ENCODE measurements around the gene DIP2B. TPM values are rescaled to one million over a fixed set of nuclear protein-coding genes. Genes with fewer than 3 reads are reported as not detected.

The DIP2B gene
- total and polyA plus RNA-seq, 2 of the 13 experiments (the other 11 are each of a cell fraction or from before 2014, with no cell fraction given), result 32.1 to 35.8 TPM

DNA sequence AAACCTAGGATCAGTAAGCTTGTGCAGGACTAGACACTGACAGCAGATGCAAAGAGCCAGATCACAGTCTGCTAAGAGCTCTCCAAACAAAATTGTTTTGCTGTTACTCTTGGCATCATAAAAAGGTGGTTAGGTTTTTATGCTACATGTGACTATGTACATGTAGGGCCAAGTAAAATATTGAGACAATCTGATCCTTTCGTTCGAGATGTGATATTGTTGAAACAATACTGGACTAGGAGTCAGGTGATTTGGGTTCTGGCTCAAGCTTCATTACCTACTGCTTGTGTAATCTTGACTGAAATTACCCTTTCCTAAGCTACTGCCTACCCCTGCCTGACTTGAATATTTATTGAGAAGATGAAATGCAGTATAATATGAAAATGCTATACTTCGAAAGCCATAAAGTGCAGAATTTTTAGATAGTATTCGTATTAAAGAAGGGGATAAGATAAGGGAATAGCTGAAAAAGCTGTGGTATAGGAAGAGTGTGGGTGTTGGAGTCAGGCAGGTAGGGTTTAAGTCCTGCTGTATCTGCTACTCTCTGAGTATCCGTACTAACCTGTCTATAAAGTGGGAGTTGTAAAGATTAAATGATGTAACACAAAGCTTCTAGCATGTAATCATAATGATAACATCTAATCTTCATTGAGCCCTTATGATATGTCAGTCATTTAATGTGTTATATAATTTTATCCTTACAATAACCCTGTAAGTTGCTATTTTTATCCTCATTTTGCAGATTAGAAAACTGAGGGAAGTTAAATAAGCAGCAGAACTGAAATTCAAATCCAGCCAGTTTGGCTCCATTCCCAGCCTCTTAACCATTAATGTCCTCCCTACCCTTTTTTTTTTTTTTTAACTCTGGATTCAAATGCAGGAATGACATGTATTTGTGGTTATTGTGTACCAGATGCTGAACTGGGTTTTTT is 220.5 kb downstream of the DIP2B start:
- no peak for ATAC-seq
- CTCF ChIA-PET (ENCODE audit: low intra/inter-chr PET ratio, low total read pairs), result no interaction called here
- FAIRE-seq, result no peak
- TF ChIP-seq, protein P1, sequence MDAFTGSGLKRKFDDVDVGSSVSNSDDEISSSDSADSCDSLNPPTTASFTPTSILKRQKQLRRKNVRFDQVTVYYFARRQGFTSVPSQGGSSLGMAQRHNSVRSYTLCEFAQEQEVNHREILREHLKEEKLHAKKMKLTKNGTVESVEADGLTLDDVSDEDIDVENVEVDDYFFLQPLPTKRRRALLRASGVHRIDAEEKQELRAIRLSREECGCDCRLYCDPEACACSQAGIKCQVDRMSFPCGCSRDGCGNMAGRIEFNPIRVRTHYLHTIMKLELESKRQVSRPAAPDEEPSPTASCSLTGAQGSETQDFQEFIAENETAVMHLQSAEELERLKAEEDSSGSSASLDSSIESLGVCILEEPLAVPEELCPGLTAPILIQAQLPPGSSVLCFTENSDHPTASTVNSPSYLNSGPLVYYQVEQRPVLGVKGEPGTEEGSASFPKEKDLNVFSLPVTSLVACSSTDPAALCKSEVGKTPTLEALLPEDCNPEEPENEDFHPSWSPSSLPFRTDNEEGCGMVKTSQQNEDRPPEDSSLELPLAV (CRISPR knock-in tag; conservative IDR thresholded peaks at IDR 0.05; ENCODE audit: low read depth), result no peak
- TF ChIP-seq ZNF776 (CRISPR knock-in tag; IDR thresholded peaks at IDR 0.05), result no peak
- no peak for TF ChIP-seq ZNF564 (CRISPR knock-in tag; IDR thresholded peaks at IDR 0.05)
- TF ChIP-seq SRSF1 (optimal IDR thresholded peaks at IDR 0.05; ENCODE audit: low read depth, low read length), result no peak
- no peak for TF ChIP-seq KAT2B (IDR thresholded peaks at IDR 0.05; ENCODE audit: borderline replicate concordance, low read depth, low read length)
- no peak for TF ChIP-seq NPAS2 (CRISPR knock-in tag; IDR thresholded peaks at IDR 0.05; ENCODE audit: borderline replicate concordance)
- TF ChIP-seq FOXA3 (CRISPR knock-in tag; IDR thresholded peaks at IDR 0.05), result no peak
- TF ChIP-seq TARDBP (CRISPR knock-in tag; IDR thresholded peaks at IDR 0.05), result no peak
- TF ChIP-seq MIER2 (CRISPR knock-in tag; IDR thresholded peaks at IDR 0.05), result no peak
- no peak for TF ChIP-seq NFIB (CRISPR knock-in tag; IDR thresholded peaks at IDR 0.05; ENCODE audit: borderline replicate concordance)
- TF ChIP-seq, protein P2, sequence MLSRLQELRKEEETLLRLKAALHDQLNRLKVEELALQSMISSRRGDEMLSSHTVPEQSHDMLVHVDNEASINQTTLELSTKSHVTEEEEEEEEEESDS (CRISPR knock-in tag; IDR thresholded peaks at IDR 0.05; ENCODE audit: borderline replicate concordance), result no peak
- TF ChIP-seq SOX13 (IDR thresholded peaks at IDR 0.05), result no peak
- no peak for TF ChIP-seq SOX13 (CRISPR knock-in tag; conservative IDR thresholded peaks at IDR 0.05 in 1 of 2, IDR thresholded peaks at IDR 0.05 in 1 of 2)
- TF ChIP-seq, protein P3, sequence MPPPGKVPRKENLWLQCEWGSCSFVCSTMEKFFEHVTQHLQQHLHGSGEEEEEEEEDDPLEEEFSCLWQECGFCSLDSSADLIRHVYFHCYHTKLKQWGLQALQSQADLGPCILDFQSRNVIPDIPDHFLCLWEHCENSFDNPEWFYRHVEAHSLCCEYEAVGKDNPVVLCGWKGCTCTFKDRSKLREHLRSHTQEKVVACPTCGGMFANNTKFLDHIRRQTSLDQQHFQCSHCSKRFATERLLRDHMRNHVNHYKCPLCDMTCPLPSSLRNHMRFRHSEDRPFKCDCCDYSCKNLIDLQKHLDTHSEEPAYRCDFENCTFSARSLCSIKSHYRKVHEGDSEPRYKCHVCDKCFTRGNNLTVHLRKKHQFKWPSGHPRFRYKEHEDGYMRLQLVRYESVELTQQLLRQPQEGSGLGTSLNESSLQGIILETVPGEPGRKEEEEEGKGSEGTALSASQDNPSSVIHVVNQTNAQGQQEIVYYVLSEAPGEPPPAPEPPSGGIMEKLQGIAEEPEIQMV (CRISPR knock-in tag; IDR thresholded peaks at IDR 0.05; ENCODE audit: low read depth), result no peak
- TF ChIP-seq MTF1 (CRISPR knock-in tag; IDR thresholded peaks at IDR 0.05), result no peak
- TF ChIP-seq ZNF234 (CRISPR knock-in tag; conservative IDR thresholded peaks at IDR 0.05), result no peak

More for the DNA sequence above, 220.5 kb downstream of the DIP2B start:
- 97% methylated on average over 5 of the region's 5 CpGs for WGBS (ENCODE audit: low lambda C conversion rate)
- no peak for DNase-seq (ENCODE audit: low spot score)
- Histone ChIP-seq H2AFZ (ENCODE audit: low read length) (no peak overlapping the region), H3K27me3 (ENCODE audit: control insufficient read depth in 1 of 2, insufficient read depth in 2 of 2, low read length in 2 of 2) (no peaks in the 10 kb centered on the region), H3K9ac (ENCODE audit: insufficient read depth, low read depth, low read length) (no peak overlapping the region), H3K4me1 (ENCODE audit: insufficient read depth, low read length) (no peaks in the 10 kb centered on the region), H4K20me1 (ENCODE audit: insufficient read depth, low read length) (no peaks in the 10 kb centered on the region), H3K36me3 (replicated peaks in 1 of 2; ENCODE audit: control insufficient read depth in 1 of 2, insufficient read depth in 2 of 2, low read length in 2 of 2) (peaks cover 29 to 90% of the 10 kb centered on the region in 2 experiments), H3K4me2 (ENCODE audit: low read depth, low read length) (no peak overlapping the region), H3K9me3 (ENCODE audit: low read length) (no peaks in the 10 kb centered on the region), H3K4me3 (replicated peaks in 1 of 3; ENCODE audit: insufficient read depth in 1 of 3, low read depth in 2 of 3, low read length in 3 of 3) (no peak overlapping the region), H3K27ac (ENCODE audit: extremely low read length, insufficient read depth, low read length) (no peak overlapping the region), H3K79me2 (ENCODE audit: insufficient read depth, low read length) (no peaks in the 10 kb centered on the region)
- POLR2A ChIA-PET, result no interaction called here
- intact Hi-C loops (cut with micrococcal nuclease; ENCODE audit: unreplicated experiment) (no loop called here), in situ Hi-C loops (cut with HindIII; ENCODE audit: extremely low pct_ligation_motif_present, low pct_unique_long_range_greater_than_20kb) (no loop called here)
- BruUV-seq (replicated peaks), result TSS peak; percentile 37
